ENCODE data around the gene POMT2.

Gene POMT2

GRCh38 chr14:77318006-77318553 lies 2.6 kb downstream of the POMT2 start:
- Mint-ChIP-seq H3K27me3 (no peaks in the 10 kb centered on the region), H3K9me3 (no peaks in the 10 kb centered on the region), H3K4me3 (no peak overlapping the region), H3K27ac (no peak overlapping the region), H3K4me1 (ENCODE audit: low read depth) (peaks cover 22% of the 10 kb centered on the region), H3K36me3 (ENCODE audit: low read depth) (peaks cover 5% of the 10 kb centered on the region)
- no peak for DNase-seq

- no peak overlapping the region for H3K4me3 Mint-ChIP-seq
- H3K27ac Mint-ChIP-seq = no peak overlapping the region
- H3K9me3 Mint-ChIP-seq = no peaks in the 10 kb centered on the region
- peaks cover 14% of the 10 kb centered on the region for H3K4me1 Mint-ChIP-seq (ENCODE audit: low read depth)
- DNase-seq = no peak
- H3K27me3 Mint-ChIP-seq = no peaks in the 10 kb centered on the region
- peaks cover 5% of the 10 kb centered on the region for H3K36me3 Mint-ChIP-seq (ENCODE audit: low read depth)
Observed at GRCh38 chr14:77316872-77317301, 3.8 kb downstream of the POMT2 start.

GRCh38 chr14:77316195-77316505 lies 4.5 kb downstream of the POMT2 start:
- Mint-ChIP-seq H3K9me3 (no peaks in the 10 kb centered on the region), H3K36me3 (ENCODE audit: low read depth) (peaks cover 6% of the 10 kb centered on the region), H3K4me1 (ENCODE audit: low read depth) (peaks cover 11% of the 10 kb centered on the region), H3K4me3 (no peak overlapping the region), H3K27me3 (no peaks in the 10 kb centered on the region), H3K27ac (no peak overlapping the region)
- DNase-seq = no peak

GRCh38 chr14:77314539-77315457 lies 5.9 kb downstream of the POMT2 start:
- no peak for DNase-seq
- Mint-ChIP-seq H3K36me3 (ENCODE audit: low read depth) (peaks cover 4% of the 10 kb centered on the region), H3K9me3 (no peaks in the 10 kb centered on the region), H3K27me3 (no peaks in the 10 kb centered on the region), H3K4me3 (no peak overlapping the region), H3K4me1 (ENCODE audit: low read depth) (peaks cover 7% of the 10 kb centered on the region), H3K27ac (no peak overlapping the region)

- peaks cover 4% of the 10 kb centered on the region for H3K36me3 Mint-ChIP-seq (ENCODE audit: low read depth)
- no peaks in the 10 kb centered on the region for H3K9me3 Mint-ChIP-seq
- no peak overlapping the region for H3K4me3 Mint-ChIP-seq
- no peak overlapping the region for H3K27ac Mint-ChIP-seq
- no peak for DNase-seq
- no peaks in the 10 kb centered on the region for H3K27me3 Mint-ChIP-seq
- peaks cover 4% of the 10 kb centered on the region for H3K4me1 Mint-ChIP-seq (ENCODE audit: low read depth)
Observed at GRCh38 chr14:77314043-77314442, 6.6 kb downstream of the POMT2 start.

- Mint-ChIP-seq H3K4me1 (ENCODE audit: low read depth) (peaks cover 3% of the 10 kb centered on the region), H3K4me3 (no peak overlapping the region), H3K9me3 (no peaks in the 10 kb centered on the region), H3K27ac (no peak overlapping the region), H3K36me3 (ENCODE audit: low read depth) (peaks cover 4% of the 10 kb centered on the region), H3K27me3 (no peaks in the 10 kb centered on the region)
- no peak for DNase-seq
Observed at GRCh38 chr14:77313371-77313770, 7.3 kb downstream of the POMT2 start.

GRCh38 chr14:77311217-77311616 lies 9.5 kb downstream of the POMT2 start:
- Mint-ChIP-seq H3K27me3 (no peaks in the 10 kb centered on the region), H3K36me3 (ENCODE audit: low read depth) (peaks cover 4% of the 10 kb centered on the region), H3K4me1 (ENCODE audit: low read depth) (peaks cover 11% of the 10 kb centered on the region), H3K27ac (no peak overlapping the region), H3K9me3 (no peaks in the 10 kb centered on the region), H3K4me3 (no peak overlapping the region)
- no peak for DNase-seq

- H3K4me3 Mint-ChIP-seq = no peak overlapping the region
- H3K27me3 Mint-ChIP-seq = no peaks in the 10 kb centered on the region
- H3K4me1 Mint-ChIP-seq (ENCODE audit: low read depth) = peaks cover 11% of the 10 kb centered on the region
- no peak overlapping the region for H3K27ac Mint-ChIP-seq
- H3K36me3 Mint-ChIP-seq (ENCODE audit: low read depth) = peaks cover 11% of the 10 kb centered on the region
- DNase-seq = no peak
- no peaks in the 10 kb centered on the region for H3K9me3 Mint-ChIP-seq
Observed at GRCh38 chr14:77310026-77310425, 10.7 kb downstream of the POMT2 start.

- Mint-ChIP-seq H3K27ac (no peak overlapping the region), H3K4me1 (ENCODE audit: low read depth) (peaks cover 19% of the 10 kb centered on the region), H3K27me3 (no peaks in the 10 kb centered on the region), H3K36me3 (ENCODE audit: low read depth) (peaks cover 17% of the 10 kb centered on the region), H3K9me3 (no peaks in the 10 kb centered on the region), H3K4me3 (no peak overlapping the region)
- no peak for DNase-seq
Observed at GRCh38 chr14:77309131-77309530, 11.6 kb downstream of the POMT2 start.

- DNase-seq = no peak
- Mint-ChIP-seq H3K36me3 (ENCODE audit: low read depth) (peaks cover 22% of the 10 kb centered on the region), H3K27me3 (no peaks in the 10 kb centered on the region), H3K4me1 (ENCODE audit: low read depth) (peaks cover 37% of the 10 kb centered on the region), H3K9me3 (no peaks in the 10 kb centered on the region), H3K4me3 (no peak overlapping the region), H3K27ac (no peak overlapping the region)
Observed at GRCh38 chr14:77306851-77307496, 13.7 kb downstream of the POMT2 start.

- no peak overlapping the region for H3K27ac Mint-ChIP-seq
- H3K27me3 Mint-ChIP-seq = no peaks in the 10 kb centered on the region
- no peak overlapping the region for H3K4me3 Mint-ChIP-seq
- peaks cover 19% of the 10 kb centered on the region for H3K36me3 Mint-ChIP-seq (ENCODE audit: low read depth)
- no peaks in the 10 kb centered on the region for H3K9me3 Mint-ChIP-seq
- DNase-seq = no peak
- H3K4me1 Mint-ChIP-seq (ENCODE audit: low read depth) = peaks cover 37% of the 10 kb centered on the region
Observed at GRCh38 chr14:77306416-77306815, 14.3 kb downstream of the POMT2 start.

GRCh38 chr14:77305696-77306095 lies 15.0 kb downstream of the POMT2 start:
- H3K36me3 Mint-ChIP-seq (ENCODE audit: low read depth) = peaks cover 22% of the 10 kb centered on the region

GRCh38 chr14:77303417-77304156 lies 17.1 kb downstream of the POMT2 start:
- DNase-seq = no peak
- H3K4me1 Mint-ChIP-seq (ENCODE audit: low read depth) = peaks cover 34% of the 10 kb centered on the region
- no peaks in the 10 kb centered on the region for H3K27me3 Mint-ChIP-seq
- peak overlapping the region; percentile 92 for H3K27ac Mint-ChIP-seq
- H3K36me3 Mint-ChIP-seq (ENCODE audit: low read depth) = peaks cover 25% of the 10 kb centered on the region
- H3K9me3 Mint-ChIP-seq = no peaks in the 10 kb centered on the region
- H3K4me3 Mint-ChIP-seq = peak overlapping the region; percentile 19

More at GRCh38 chr14:77305696-77306095, 15.0 kb downstream of the POMT2 start:
- Mint-ChIP-seq H3K4me1 (ENCODE audit: low read depth) (peaks cover 37% of the 10 kb centered on the region), H3K9me3 (no peaks in the 10 kb centered on the region), H3K4me3 (no peak overlapping the region), H3K27me3 (no peaks in the 10 kb centered on the region), H3K27ac (no peak overlapping the region)
- DNase-seq = no peak

- DNase-seq = no peak
- H3K27me3 Mint-ChIP-seq = no peaks in the 10 kb centered on the region
- peaks cover 34% of the 10 kb centered on the region for H3K4me1 Mint-ChIP-seq (ENCODE audit: low read depth)
- H3K4me3 Mint-ChIP-seq = peak overlapping the region; percentile 19
- no peaks in the 10 kb centered on the region for H3K9me3 Mint-ChIP-seq
- H3K36me3 Mint-ChIP-seq (ENCODE audit: low read depth) = peaks cover 31% of the 10 kb centered on the region
- H3K27ac Mint-ChIP-seq = peak overlapping the region; percentile 92
Observed at GRCh38 chr14:77302926-77303325, 17.8 kb downstream of the POMT2 start.
